Smooth muscle cell of the brain vasculature (primary cell): ENCODE results near the gene DIRAS1.
A peak's percentile ranks its signal among the peaks of the same experiment; 100 is the strongest.
"Not testable (repeated sequence)": the region's sequence is repeated elsewhere in the genome, so short reads cannot be mapped to it uniquely, and the experiment has no call there.

Experiments used
- DNase-seq: peaks from one replicate; pipeline ENCODE4 v3.0.0-alpha.2; 2012; ENCODE audit warnings: low read depth, low spot score

Gene DIRAS1

GRCh38 chr19:2727640-2727944 is 6.4 kb upstream of the DIRAS1 start:
- no peak for DNase-seq

GRCh38 chr19:2726904-2727639 is 5.9 kb upstream of the DIRAS1 start:
- DNase-seq: no peak

- DNase-seq: no peak
Measured at GRCh38 chr19:2726160-2726855, 5.1 kb upstream of the DIRAS1 start.

GRCh38 chr19:2724148-2724557 is 3.0 kb upstream of the DIRAS1 start:
- DNase-seq: no peak

- DNase-seq: no peak
Measured at GRCh38 chr19:2723747-2724146, 2.6 kb upstream of the DIRAS1 start.

GRCh38 chr19:2723345-2723715 is 2.2 kb upstream of the DIRAS1 start:
- DNase-seq: no peak

GRCh38 chr19:2722541-2723344 is 1.6 kb upstream of the DIRAS1 start:
- DNase-seq: peak; percentile 17

GRCh38 chr19:2721570-2722540 is 683 bp upstream of the DIRAS1 start:
- DNase-seq: no peak

- no peak for DNase-seq
Measured at GRCh38 chr19:2719920-2720776, 1.0 kb downstream of the DIRAS1 start.

GRCh38 chr19:2719232-2719735 is 1.9 kb downstream of the DIRAS1 start:
- no peak for DNase-seq

- no peak for DNase-seq
Measured at GRCh38 chr19:2717638-2718541, 3.3 kb downstream of the DIRAS1 start.

- no peak for DNase-seq
Measured at GRCh38 chr19:2716722-2717637, 4.2 kb downstream of the DIRAS1 start.

GRCh38 chr19:2716275-2716650 is 4.9 kb downstream of the DIRAS1 start:
- DNase-seq: no peak

- no peak for DNase-seq
Measured at GRCh38 chr19:2715470-2716274, 5.5 kb downstream of the DIRAS1 start.

GRCh38 chr19:2714531-2715269 is 6.5 kb downstream of the DIRAS1 start:
- DNase-seq: no peak

GRCh38 chr19:2714102-2714501 is 7.1 kb downstream of the DIRAS1 start:
- not testable (repeated sequence) for DNase-seq

- not testable (repeated sequence) for DNase-seq
Measured at GRCh38 chr19:2713170-2713569, 8.0 kb downstream of the DIRAS1 start.
